ENCODE measurements around the gene KIF21A. TPM values are rescaled to one million over a fixed set of nuclear protein-coding genes. Genes with fewer than 3 reads are reported as not detected.
A peak's percentile ranks its signal among the peaks of the same experiment; 100 is the strongest.

The KIF21A gene
- polyA plus RNA-seq, 1 of the 3 experiments (the other 2 are of a cell fraction) = 3.6 TPM

DNA sequence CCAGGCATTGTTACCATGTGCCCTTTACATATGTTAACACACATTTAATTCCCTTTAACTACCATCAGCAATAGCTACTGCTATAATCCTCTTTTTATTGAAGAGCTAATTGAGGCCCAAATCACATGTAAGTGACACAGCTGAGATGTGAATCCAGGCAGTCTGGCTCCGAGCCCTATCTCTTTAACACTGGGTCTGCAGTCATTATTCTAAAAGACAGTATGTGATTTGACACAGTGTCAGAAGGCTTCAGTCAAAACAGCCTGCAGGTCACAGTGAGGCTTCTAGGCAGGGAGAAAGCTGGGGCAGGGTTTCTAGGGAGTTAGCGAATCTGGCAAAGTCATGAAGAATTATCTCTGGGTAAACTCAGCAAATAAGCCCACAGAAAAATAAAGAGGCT is 148.2 kb downstream of the KIF21A start:
- TF ChIP-seq, protein P1, sequence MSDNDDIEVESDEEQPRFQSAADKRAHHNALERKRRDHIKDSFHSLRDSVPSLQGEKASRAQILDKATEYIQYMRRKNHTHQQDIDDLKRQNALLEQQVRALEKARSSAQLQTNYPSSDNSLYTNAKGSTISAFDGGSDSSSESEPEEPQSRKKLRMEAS (IDR thresholded peaks at IDR 0.05; ENCODE audit: low read depth) = no peak
- TF ChIP-seq TEAD4 (IDR thresholded peaks at IDR 0.05; ENCODE audit: borderline replicate concordance, insufficient read depth) = no peak
- no peak for TF ChIP-seq FOXM1 (IDR thresholded peaks at IDR 0.05; ENCODE audit: low read depth)
- TF ChIP-seq FOSL2 (IDR thresholded peaks at IDR 0.05; ENCODE audit: borderline replicate concordance, low read depth) = no peak
- no peak for TF ChIP-seq CHD2 (IDR thresholded peaks at IDR 0.05; ENCODE audit: low read length, partially characterized antibody)
- 0 out of 2 replicates have a peak, but pooled peaks have one; percentile 51 for TF ChIP-seq FOXJ3 (CRISPR knock-in tag; IDR thresholded peaks at IDR 0.05)
- TF ChIP-seq, protein P2, sequence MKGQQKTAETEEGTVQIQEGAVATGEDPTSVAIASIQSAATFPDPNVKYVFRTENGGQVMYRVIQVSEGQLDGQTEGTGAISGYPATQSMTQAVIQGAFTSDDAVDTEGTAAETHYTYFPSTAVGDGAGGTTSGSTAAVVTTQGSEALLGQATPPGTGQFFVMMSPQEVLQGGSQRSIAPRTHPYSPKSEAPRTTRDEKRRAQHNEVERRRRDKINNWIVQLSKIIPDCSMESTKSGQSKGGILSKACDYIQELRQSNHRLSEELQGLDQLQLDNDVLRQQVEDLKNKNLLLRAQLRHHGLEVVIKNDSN (IDR thresholded peaks at IDR 0.05; ENCODE audit: borderline replicate concordance, low read depth) = no peak
- 0 out of 2 replicates have a peak, but pooled peaks have one; percentile 1 for TF ChIP-seq RAD21 (IDR thresholded peaks at IDR 0.05; ENCODE audit: low read length)
- TF ChIP-seq, protein P3, sequence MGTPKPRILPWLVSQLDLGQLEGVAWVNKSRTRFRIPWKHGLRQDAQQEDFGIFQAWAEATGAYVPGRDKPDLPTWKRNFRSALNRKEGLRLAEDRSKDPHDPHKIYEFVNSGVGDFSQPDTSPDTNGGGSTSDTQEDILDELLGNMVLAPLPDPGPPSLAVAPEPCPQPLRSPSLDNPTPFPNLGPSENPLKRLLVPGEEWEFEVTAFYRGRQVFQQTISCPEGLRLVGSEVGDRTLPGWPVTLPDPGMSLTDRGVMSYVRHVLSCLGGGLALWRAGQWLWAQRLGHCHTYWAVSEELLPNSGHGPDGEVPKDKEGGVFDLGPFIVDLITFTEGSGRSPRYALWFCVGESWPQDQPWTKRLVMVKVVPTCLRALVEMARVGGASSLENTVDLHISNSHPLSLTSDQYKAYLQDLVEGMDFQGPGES (IDR thresholded peaks at IDR 0.05; ENCODE audit: low read depth, low read length) = no peak
- no peak for TF ChIP-seq RCOR1 (IDR thresholded peaks at IDR 0.05; ENCODE audit: low read length)
- no peak for TF ChIP-seq TAF1 (IDR thresholded peaks at IDR 0.05; ENCODE audit: borderline replicate concordance, low read depth, low read length)
- peak; percentile 31; the same call in 1 of the 2 replicates for TF ChIP-seq MXI1 (IDR thresholded peaks at IDR 0.05; ENCODE audit: low read depth, low read length)
- TF ChIP-seq EP300 (IDR thresholded peaks at IDR 0.05; ENCODE audit: borderline replicate concordance in 1 of 2, low read depth in 1 of 2, low read length in 1 of 2) = peak in 1 of 2 experiments; percentile 12; a peak in 1 of 4 replicates
- TF ChIP-seq, protein P4, sequence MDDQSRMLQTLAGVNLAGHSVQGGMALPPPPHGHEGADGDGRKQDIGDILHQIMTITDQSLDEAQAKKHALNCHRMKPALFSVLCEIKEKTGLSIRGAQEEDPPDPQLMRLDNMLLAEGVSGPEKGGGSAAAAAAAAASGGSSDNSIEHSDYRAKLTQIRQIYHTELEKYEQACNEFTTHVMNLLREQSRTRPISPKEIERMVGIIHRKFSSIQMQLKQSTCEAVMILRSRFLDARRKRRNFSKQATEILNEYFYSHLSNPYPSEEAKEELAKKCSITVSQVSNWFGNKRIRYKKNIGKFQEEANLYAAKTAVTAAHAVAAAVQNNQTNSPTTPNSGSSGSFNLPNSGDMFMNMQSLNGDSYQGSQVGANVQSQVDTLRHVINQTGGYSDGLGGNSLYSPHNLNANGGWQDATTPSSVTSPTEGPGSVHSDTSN (IDR thresholded peaks at IDR 0.05) = no peak
- no peak for TF ChIP-seq NRF1 (IDR thresholded peaks at IDR 0.05; ENCODE audit: low read depth, low read length)
- TF ChIP-seq, protein P5, sequence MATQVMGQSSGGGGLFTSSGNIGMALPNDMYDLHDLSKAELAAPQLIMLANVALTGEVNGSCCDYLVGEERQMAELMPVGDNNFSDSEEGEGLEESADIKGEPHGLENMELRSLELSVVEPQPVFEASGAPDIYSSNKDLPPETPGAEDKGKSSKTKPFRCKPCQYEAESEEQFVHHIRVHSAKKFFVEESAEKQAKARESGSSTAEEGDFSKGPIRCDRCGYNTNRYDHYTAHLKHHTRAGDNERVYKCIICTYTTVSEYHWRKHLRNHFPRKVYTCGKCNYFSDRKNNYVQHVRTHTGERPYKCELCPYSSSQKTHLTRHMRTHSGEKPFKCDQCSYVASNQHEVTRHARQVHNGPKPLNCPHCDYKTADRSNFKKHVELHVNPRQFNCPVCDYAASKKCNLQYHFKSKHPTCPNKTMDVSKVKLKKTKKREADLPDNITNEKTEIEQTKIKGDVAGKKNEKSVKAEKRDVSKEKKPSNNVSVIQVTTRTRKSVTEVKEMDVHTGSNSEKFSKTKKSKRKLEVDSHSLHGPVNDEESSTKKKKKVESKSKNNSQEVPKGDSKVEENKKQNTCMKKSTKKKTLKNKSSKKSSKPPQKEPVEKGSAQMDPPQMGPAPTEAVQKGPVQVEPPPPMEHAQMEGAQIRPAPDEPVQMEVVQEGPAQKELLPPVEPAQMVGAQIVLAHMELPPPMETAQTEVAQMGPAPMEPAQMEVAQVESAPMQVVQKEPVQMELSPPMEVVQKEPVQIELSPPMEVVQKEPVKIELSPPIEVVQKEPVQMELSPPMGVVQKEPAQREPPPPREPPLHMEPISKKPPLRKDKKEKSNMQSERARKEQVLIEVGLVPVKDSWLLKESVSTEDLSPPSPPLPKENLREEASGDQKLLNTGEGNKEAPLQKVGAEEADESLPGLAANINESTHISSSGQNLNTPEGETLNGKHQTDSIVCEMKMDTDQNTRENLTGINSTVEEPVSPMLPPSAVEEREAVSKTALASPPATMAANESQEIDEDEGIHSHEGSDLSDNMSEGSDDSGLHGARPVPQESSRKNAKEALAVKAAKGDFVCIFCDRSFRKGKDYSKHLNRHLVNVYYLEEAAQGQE (IDR thresholded peaks at IDR 0.05; ENCODE audit: low read depth, low read length) = no peak
- TF ChIP-seq SMC3 (IDR thresholded peaks at IDR 0.05; ENCODE audit: low read depth, low read length) = no peak
- TF ChIP-seq GATA2 (CRISPR knock-in tag; IDR thresholded peaks at IDR 0.05) = peak; percentile 72
- TF ChIP-seq, protein P6, sequence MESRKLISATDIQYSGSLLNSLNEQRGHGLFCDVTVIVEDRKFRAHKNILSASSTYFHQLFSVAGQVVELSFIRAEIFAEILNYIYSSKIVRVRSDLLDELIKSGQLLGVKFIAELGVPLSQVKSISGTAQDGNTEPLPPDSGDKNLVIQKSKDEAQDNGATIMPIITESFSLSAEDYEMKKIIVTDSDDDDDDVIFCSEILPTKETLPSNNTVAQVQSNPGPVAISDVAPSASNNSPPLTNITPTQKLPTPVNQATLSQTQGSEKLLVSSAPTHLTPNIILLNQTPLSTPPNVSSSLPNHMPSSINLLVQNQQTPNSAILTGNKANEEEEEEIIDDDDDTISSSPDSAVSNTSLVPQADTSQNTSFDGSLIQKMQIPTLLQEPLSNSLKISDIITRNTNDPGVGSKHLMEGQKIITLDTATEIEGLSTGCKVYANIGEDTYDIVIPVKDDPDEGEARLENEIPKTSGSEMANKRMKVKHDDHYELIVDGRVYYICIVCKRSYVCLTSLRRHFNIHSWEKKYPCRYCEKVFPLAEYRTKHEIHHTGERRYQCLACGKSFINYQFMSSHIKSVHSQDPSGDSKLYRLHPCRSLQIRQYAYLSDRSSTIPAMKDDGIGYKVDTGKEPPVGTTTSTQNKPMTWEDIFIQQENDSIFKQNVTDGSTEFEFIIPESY (IDR thresholded peaks at IDR 0.05; ENCODE audit: borderline replicate concordance, low read depth) = no peak
- Histone ChIP-seq H3K4me3 (ENCODE audit: low read depth in 2 of 2, low read length in 1 of 2) (no peak overlapping the region), H3K27ac (ENCODE audit: low read depth in 2 of 2, low read length in 1 of 2) (peak overlapping the region in 1 of 2 experiments; percentile 76; a peak in 2 of 4 replicates), H3K9ac (no peak overlapping the region), H3K36me3 (replicated peaks in 1 of 2; ENCODE audit: control insufficient read depth in 1 of 2, insufficient read depth in 2 of 2, low read length in 1 of 2) (peaks cover 0 to 12% of the 10 kb centered on the region in 2 experiments), H3K9me3 (no peaks in the 10 kb centered on the region), H3F3A (replicated peaks; ENCODE audit: insufficient read depth) (no peaks in the 10 kb centered on the region), H3K79me2 (ENCODE audit: insufficient read depth) (no peaks in the 10 kb centered on the region), H2AFZ (ENCODE audit: low read depth) (no peak overlapping the region), H3K4me2 (no peak overlapping the region), H3K9me2 (no peaks in the 10 kb centered on the region), H3K27me3 (ENCODE audit: insufficient read depth) (no peaks in the 10 kb centered on the region), H3K4me1 (ENCODE audit: control insufficient read depth in 1 of 2, insufficient read depth in 2 of 2, low read depth in 1 of 2, low read length in 1 of 2) (peaks cover 0 to 11% of the 10 kb centered on the region in 2 experiments; a peak in 2 of 4 replicates), H4K20me1 (ENCODE audit: insufficient read depth) (no peaks in the 10 kb centered on the region)
- ChIA-PET CTCF (interaction anchor here (4.7 kb wide), 1 partner anchor 22 kb away, joined by 34 read pairs; no protein-coding TSS in a partner anchor), POLR2A (no interaction called here)
- DNase-seq = peak; percentile 36
- 96% methylated on average over 2 of the region's 2 CpGs for WGBS (ENCODE audit: low lambda C conversion rate)

Measured in SK-N-SH (cell line).